Measurements from ENCODE around the gene CALML6. TPM values are rescaled to one million over a fixed set of nuclear protein-coding genes. Genes with fewer than 3 reads are reported as not detected.
A peak's percentile ranks its signal among the peaks of the same experiment; 100 is the strongest.

CALML6 gene
- total and polyA plus RNA-seq, 9 donors, result 132 to 277 (median 199) TPM

- WGBS (ENCODE audit: insufficient coverage), result under 1% methylated on average over 119 of the region's 137 CpGs
- peak within 1 kb of the TSS; percentile 82 for H3K4me3 ChIP-seq (ENCODE audit: low read length)
- no peaks in the 10 kb centered on the region for H3K27me3 ChIP-seq (ENCODE audit: control insufficient read depth, insufficient read depth, low read length)
- peaks cover 49% of the 10 kb centered on the region for H3K4me1 ChIP-seq (ENCODE audit: control insufficient read depth, insufficient read depth, low read length)
- H3K27ac ChIP-seq (ENCODE audit: low read length), result peak within 1 kb of the TSS; percentile 89
- peak; percentile 97 for DNase-seq
- H3K36me3 ChIP-seq (ENCODE audit: control insufficient read depth, insufficient read depth, low read length), result peaks cover 3% of the 10 kb centered on the region
- H3K9me3 ChIP-seq (replicated peaks; ENCODE audit: control insufficient read depth, low read depth, low read length), result no peaks in the 10 kb centered on the region
These were observed 24.3 kb upstream of the CALML6 start, which contains the start of gene GNB1 for GRCh38 chr1:1890506-1891348. TSS of gene GNB1 (minus strand) at chr1:1891087. CDS start at chr1:1825453, 65,634 bp downstream.

GRCh38 chr1:1891349-1892078 lies 23.5 kb upstream of the CALML6 start:
- peak overlapping the region; percentile 85 for H3K27ac ChIP-seq (ENCODE audit: low read length)
- peaks cover 3% of the 10 kb centered on the region for H3K36me3 ChIP-seq (ENCODE audit: control insufficient read depth, insufficient read depth, low read length)
- H3K4me1 ChIP-seq (ENCODE audit: control insufficient read depth, insufficient read depth, low read length), result peaks cover 52% of the 10 kb centered on the region
- peak overlapping the region; percentile 64 for H3K4me3 ChIP-seq (ENCODE audit: low read length)
- no peaks in the 10 kb centered on the region for H3K27me3 ChIP-seq (ENCODE audit: control insufficient read depth, insufficient read depth, low read length)
- 1% methylated on average over 59 of the region's 59 CpGs for WGBS (ENCODE audit: insufficient coverage)
- H3K9me3 ChIP-seq (replicated peaks; ENCODE audit: control insufficient read depth, low read depth, low read length), result no peaks in the 10 kb centered on the region
- DNase-seq, result peak; percentile 66

- Histone ChIP-seq H3K27me3 (ENCODE audit: control insufficient read depth, insufficient read depth, low read length) (no peaks in the 10 kb centered on the region), H3K4me3 (ENCODE audit: low read length) (peak overlapping the region; percentile 64), H3K36me3 (ENCODE audit: control insufficient read depth, insufficient read depth, low read length) (peaks cover 3% of the 10 kb centered on the region), H3K4me1 (ENCODE audit: control insufficient read depth, insufficient read depth, low read length) (peaks cover 54% of the 10 kb centered on the region), H3K9me3 (replicated peaks; ENCODE audit: control insufficient read depth, low read depth, low read length) (no peaks in the 10 kb centered on the region), H3K27ac (ENCODE audit: low read length) (peak overlapping the region; percentile 85)
- DNase-seq, result no peak
- 64% methylated on average over 13 of the region's 21 CpGs for WGBS (ENCODE audit: insufficient coverage)
These were observed 22.8 kb upstream of the CALML6 start for GRCh38 chr1:1892079-1892762.

- whole genome bisulfite sequencing (ENCODE audit: insufficient coverage), result 100% methylated on average over 1 of the region's 7 CpGs
- DNase-seq, result no peak
- peaks cover 3% of the 10 kb centered on the region for H3K36me3 ChIP-seq (ENCODE audit: control insufficient read depth, insufficient read depth, low read length)
- H3K4me1 ChIP-seq (ENCODE audit: control insufficient read depth, insufficient read depth, low read length), result peaks cover 55% of the 10 kb centered on the region
- no peaks in the 10 kb centered on the region for H3K9me3 ChIP-seq (replicated peaks; ENCODE audit: control insufficient read depth, low read depth, low read length)
- H3K4me3 ChIP-seq (ENCODE audit: low read length), result no peak overlapping the region
- H3K27me3 ChIP-seq (ENCODE audit: control insufficient read depth, insufficient read depth, low read length), result no peaks in the 10 kb centered on the region
- no peak overlapping the region for H3K27ac ChIP-seq (ENCODE audit: low read length)
These were observed 22.3 kb upstream of the CALML6 start for GRCh38 chr1:1892763-1893120.

GRCh38 chr1:1893291-1893985 lies 21.6 kb upstream of the CALML6 start:
- 85% methylated on average over 18 of the region's 19 CpGs for WGBS (ENCODE audit: insufficient coverage)
- H3K9me3 ChIP-seq (replicated peaks; ENCODE audit: control insufficient read depth, low read depth, low read length), result no peaks in the 10 kb centered on the region
- no peaks in the 10 kb centered on the region for H3K27me3 ChIP-seq (ENCODE audit: control insufficient read depth, insufficient read depth, low read length)
- no peak overlapping the region for H3K27ac ChIP-seq (ENCODE audit: low read length)
- peaks cover 3% of the 10 kb centered on the region for H3K36me3 ChIP-seq (ENCODE audit: control insufficient read depth, insufficient read depth, low read length)
- H3K4me3 ChIP-seq (ENCODE audit: low read length), result no peak overlapping the region
- DNase-seq, result no peak
- H3K4me1 ChIP-seq (ENCODE audit: control insufficient read depth, insufficient read depth, low read length), result peaks cover 51% of the 10 kb centered on the region

- peaks cover 46% of the 10 kb centered on the region for H3K4me1 ChIP-seq (ENCODE audit: control insufficient read depth, insufficient read depth, low read length)
- H3K27ac ChIP-seq (ENCODE audit: low read length), result peak overlapping the region; percentile 35
- DNase-seq, result no peak
- H3K36me3 ChIP-seq (ENCODE audit: control insufficient read depth, insufficient read depth, low read length), result peaks cover 3% of the 10 kb centered on the region
- no peaks in the 10 kb centered on the region for H3K27me3 ChIP-seq (ENCODE audit: control insufficient read depth, insufficient read depth, low read length)
- 100% methylated on average over 2 of the region's 2 CpGs for WGBS (ENCODE audit: insufficient coverage)
- no peaks in the 10 kb centered on the region for H3K9me3 ChIP-seq (replicated peaks; ENCODE audit: control insufficient read depth, low read depth, low read length)
- H3K4me3 ChIP-seq (ENCODE audit: low read length), result no peak overlapping the region
These were observed 21.1 kb upstream of the CALML6 start for GRCh38 chr1:1893997-1894353.

GRCh38 chr1:1894354-1895059 lies 20.6 kb upstream of the CALML6 start:
- WGBS (ENCODE audit: insufficient coverage), result 24% methylated on average over 7 of the region's 14 CpGs
- DNase-seq, result no peak
- Histone ChIP-seq H3K9me3 (replicated peaks; ENCODE audit: control insufficient read depth, low read depth, low read length) (no peaks in the 10 kb centered on the region), H3K36me3 (ENCODE audit: control insufficient read depth, insufficient read depth, low read length) (peaks cover 3% of the 10 kb centered on the region), H3K4me3 (ENCODE audit: low read length) (no peak overlapping the region), H3K27me3 (ENCODE audit: control insufficient read depth, insufficient read depth, low read length) (no peaks in the 10 kb centered on the region), H3K4me1 (ENCODE audit: control insufficient read depth, insufficient read depth, low read length) (peaks cover 48% of the 10 kb centered on the region), H3K27ac (ENCODE audit: low read length) (peak overlapping the region; percentile 35)

GRCh38 chr1:1895060-1895418 lies 20.0 kb upstream of the CALML6 start:
- Histone ChIP-seq H3K36me3 (ENCODE audit: control insufficient read depth, insufficient read depth, low read length) (peaks cover 3% of the 10 kb centered on the region), H3K9me3 (replicated peaks; ENCODE audit: control insufficient read depth, low read depth, low read length) (no peaks in the 10 kb centered on the region), H3K4me1 (ENCODE audit: control insufficient read depth, insufficient read depth, low read length) (peaks cover 53% of the 10 kb centered on the region), H3K27ac (ENCODE audit: low read length) (no peak overlapping the region), H3K4me3 (ENCODE audit: low read length) (no peak overlapping the region), H3K27me3 (ENCODE audit: control insufficient read depth, insufficient read depth, low read length) (no peaks in the 10 kb centered on the region)
- no peak for DNase-seq
- WGBS (ENCODE audit: insufficient coverage), result 56% methylated on average over 6 of the region's 10 CpGs

- H3K36me3 ChIP-seq (ENCODE audit: control insufficient read depth, insufficient read depth, low read length), result peaks cover 3% of the 10 kb centered on the region
- WGBS (ENCODE audit: insufficient coverage), result 60% methylated on average over 10 of the region's 14 CpGs
- no peak for DNase-seq
- H3K4me1 ChIP-seq (ENCODE audit: control insufficient read depth, insufficient read depth, low read length), result peaks cover 53% of the 10 kb centered on the region
- H3K4me3 ChIP-seq (ENCODE audit: low read length), result no peak overlapping the region
- H3K9me3 ChIP-seq (replicated peaks; ENCODE audit: control insufficient read depth, low read depth, low read length), result no peaks in the 10 kb centered on the region
- H3K27ac ChIP-seq (ENCODE audit: low read length), result no peak overlapping the region
- no peaks in the 10 kb centered on the region for H3K27me3 ChIP-seq (ENCODE audit: control insufficient read depth, insufficient read depth, low read length)
These were observed 19.4 kb upstream of the CALML6 start for GRCh38 chr1:1895456-1896336.
